Fibroblast of lung (primary cell): ENCODE measurements around the gene CTTNBP2NL.

Source experiments
- CTCF ChIP-seq, 2 donors: IDR thresholded peaks in 1 of 2; conservative IDR thresholded peaks in 1 of 2; 1 replicate in 1 of 2; 2 replicates in 1 of 2; pipeline ENCODE4 v1.5.1; 2011 to 2012; ENCODE audit warnings: low read length in 2 of 2, control low read depth in 1 of 2, inconsistent platforms in 1 of 2, low read depth in 1 of 2, mild to moderate bottlenecking in 1 of 2
- EZH2 ChIP-seq: IDR thresholded peaks from 2 replicates; pipeline ENCODE4 v1.5.1; 2012; ENCODE audit warnings: low read length, control low read depth, mild to moderate bottlenecking; ENCODE audit errors: missing control alignments

- TF ChIP-seq EZH2 = no peak
- TF ChIP-seq CTCF (conservative IDR thresholded peaks at IDR 0.05 in 1 of 2, IDR thresholded peaks at IDR 0.05 in 1 of 2; ENCODE audit: low read depth in 1 of 2, low read length in 2 of 2) = no peak
Measured at GRCh38 chr1:112502826-112503225, 106.8 kb downstream of the CTTNBP2NL start.
